ENCODE data around the gene LACTB.
A peak's percentile ranks its signal among the peaks of the same experiment; 100 is the strongest.

Gene LACTB

GRCh38 chr15:63189941-63190768, 68.5 kb downstream of the LACTB start (continued):
- no peak for TF ChIP-seq ZSCAN16 (tag by site-specific recombination; IDR thresholded peaks at IDR 0.05)

DNA sequence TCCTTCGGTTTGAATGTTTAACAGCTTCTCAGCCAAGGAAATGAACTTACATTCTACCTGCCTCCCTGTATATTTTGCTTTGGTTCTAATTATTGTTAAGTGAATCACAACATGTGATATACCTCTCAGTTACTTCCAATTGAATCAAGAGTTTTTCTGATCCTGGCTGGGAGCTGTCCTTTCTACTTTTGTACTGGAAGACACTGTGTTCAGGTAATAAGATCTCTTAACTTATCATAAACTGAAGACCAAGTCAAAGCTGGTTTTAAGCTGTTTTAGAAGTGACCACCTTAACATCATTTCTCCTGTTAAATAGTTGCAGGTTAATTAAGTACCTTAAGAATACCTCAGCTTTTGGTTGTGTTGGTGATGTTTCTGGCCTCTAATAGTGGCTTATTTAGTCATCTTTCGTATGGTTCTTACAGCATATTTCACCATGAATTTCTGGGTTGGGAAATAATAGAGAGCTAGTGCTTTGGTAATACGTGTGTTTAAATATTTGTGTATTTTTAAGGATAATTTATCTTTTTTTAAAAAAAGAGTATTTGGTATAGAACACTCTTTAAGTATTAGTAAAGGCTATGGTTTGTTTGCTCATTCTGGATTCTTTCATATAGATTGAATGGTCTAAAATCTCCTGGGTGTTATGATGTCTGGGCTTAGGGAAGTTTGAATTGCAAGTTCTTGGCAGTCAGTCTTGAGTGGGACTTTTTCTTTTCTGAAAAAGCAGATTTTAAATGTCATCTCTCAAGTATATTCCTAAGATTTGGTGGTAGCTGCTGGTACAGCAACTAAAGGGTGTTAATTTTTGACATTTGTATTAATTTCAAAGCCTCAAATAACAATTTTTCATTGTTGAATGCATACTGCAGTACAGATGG, 69.3 kb downstream of the LACTB start:
- no peaks in the 10 kb centered on the region for H3K36me3 ChIP-seq (ENCODE audit: control insufficient read depth in 2 of 2, insufficient read depth in 1 of 2, low read length in 2 of 2)
- H3K9me3 ChIP-seq (ENCODE audit: control insufficient read depth, insufficient read depth, low read depth, low read length): no peaks in the 10 kb centered on the region
- POLR2A ChIA-PET: no interaction called here
- H3K4me1 ChIP-seq (ENCODE audit: control insufficient read depth, insufficient read depth, low read length): peaks cover 5% of the 10 kb centered on the region; the same call in 1 of the 2 replicates
- TF ChIP-seq ZNF660 (tag by site-specific recombination; IDR thresholded peaks at IDR 0.05) (peak; percentile 6; the same call in 1 of the 2 replicates), ELK4 (IDR thresholded peaks at IDR 0.05; ENCODE audit: borderline replicate concordance, low read depth, low read length) (no peak)
- no peak overlapping the region for H3K4me3 ChIP-seq (ENCODE audit: low read depth, low read length)
- CTCF ChIA-PET: interaction anchor here (0.6 to 1.4 kb wide), 2 partner anchors 24 to 97 kb away, joined by 3 read pairs; no protein-coding TSS in a partner anchor
- no peak overlapping the region for H3K27ac ChIP-seq (ENCODE audit: extremely low read depth, low read depth, low read length)
